GM18502 (cell line): ENCODE measurements around the gene SULF2.
A peak's percentile ranks its signal among the peaks of the same experiment; 100 is the strongest.

Source experiments
- ATAC-seq: cut with Tn5 transposase; IDR thresholded peaks from one replicate; pipeline ENCODE4 v1.9.1; 2021; ENCODE audit warnings: mild to moderate bottlenecking; ENCODE audit not compliant: unreplicated experiment, poor library complexity

The SULF2 gene

GRCh38 chr20:47743671-47744070 is 41.6 kb downstream of the SULF2 start:
- ATAC-seq, result no peak

GRCh38 chr20:47741669-47742608 is 43.3 kb downstream of the SULF2 start:
- no peak for ATAC-seq

GRCh38 chr20:47740862-47741184 is 44.5 kb downstream of the SULF2 start:
- ATAC-seq, result no peak

- ATAC-seq, result no peak
Measured at GRCh38 chr20:47740121-47740861, 45.0 kb downstream of the SULF2 start.

- no peak for ATAC-seq
Measured at GRCh38 chr20:47737923-47738322, 47.4 kb downstream of the SULF2 start.

GRCh38 chr20:47736570-47737152 is 48.6 kb downstream of the SULF2 start:
- no peak for ATAC-seq

GRCh38 chr20:47735412-47736400 is 49.6 kb downstream of the SULF2 start:
- no peak for ATAC-seq

- ATAC-seq, result no peak
Measured at GRCh38 chr20:47734870-47735269, 50.4 kb downstream of the SULF2 start.

GRCh38 chr20:47733892-47734291 is 51.4 kb downstream of the SULF2 start:
- no peak for ATAC-seq

GRCh38 chr20:47730744-47731143 is 54.5 kb downstream of the SULF2 start:
- ATAC-seq, result no peak

- ATAC-seq, result no peak
Measured at GRCh38 chr20:47729472-47729871, 55.8 kb downstream of the SULF2 start.

- ATAC-seq, result no peak
Measured at GRCh38 chr20:47727909-47728361, 57.3 kb downstream of the SULF2 start.

GRCh38 chr20:47727170-47727880 is 58.0 kb downstream of the SULF2 start:
- ATAC-seq, result peak; percentile 83

- ATAC-seq, result no peak
Measured at GRCh38 chr20:47726632-47727031, 58.6 kb downstream of the SULF2 start.

GRCh38 chr20:47725248-47725973 is 59.9 kb downstream of the SULF2 start:
- no peak for ATAC-seq

GRCh38 chr20:47724910-47725247 is 60.4 kb downstream of the SULF2 start:
- ATAC-seq, result no peak

- no peak for ATAC-seq
Measured at GRCh38 chr20:47724396-47724795, 60.9 kb downstream of the SULF2 start.

GRCh38 chr20:47723322-47723721 is 62.0 kb downstream of the SULF2 start:
- no peak for ATAC-seq
